Stimulated activated CD8-positive, alpha-beta memory T cell treated with anti-CD3 and anti-CD28 coated beads, Interleukin-4, amount 100 ng/mL, for 24 hours (primary cell): ENCODE results near the gene FAM98B.

ENCODE experiments used
- DNase-seq: peaks from one replicate; pipeline ENCODE4 v3.0.0-alpha.2; 2020; ENCODE audit warnings: low read depth

The FAM98B gene

GRCh38 chr15:38461066-38461833 is 7.3 kb downstream of the FAM98B start:
- no peak for DNase-seq

GRCh38 chr15:38463893-38464292 is 10.0 kb downstream of the FAM98B start:
- DNase-seq: no peak

- DNase-seq: no peak
Measured at GRCh38 chr15:38464675-38465074, 10.7 kb downstream of the FAM98B start.

- DNase-seq: no peak
Measured at GRCh38 chr15:38470816-38471215, 16.9 kb downstream of the FAM98B start.

- no peak for DNase-seq
Measured at GRCh38 chr15:38471974-38472373, 18.0 kb downstream of the FAM98B start.

GRCh38 chr15:38474155-38474757 is 20.3 kb downstream of the FAM98B start:
- no peak for DNase-seq

- no peak for DNase-seq
Measured at GRCh38 chr15:38475361-38475760, 21.4 kb downstream of the FAM98B start.

GRCh38 chr15:38476120-38476519 is 22.2 kb downstream of the FAM98B start:
- DNase-seq: no peak

- no peak for DNase-seq
Measured at GRCh38 chr15:38477637-38478036, 23.7 kb downstream of the FAM98B start.

- DNase-seq: no peak
Measured at GRCh38 chr15:38479266-38479665, 25.3 kb downstream of the FAM98B start.

- no peak for DNase-seq
Measured at GRCh38 chr15:38479756-38480155, 25.8 kb downstream of the FAM98B start.

GRCh38 chr15:38481113-38481512 is 27.2 kb downstream of the FAM98B start:
- DNase-seq: no peak

GRCh38 chr15:38481761-38482160 is 27.8 kb downstream of the FAM98B start:
- no peak for DNase-seq

- no peak for DNase-seq
Measured at GRCh38 chr15:38482572-38482971, 28.6 kb downstream of the FAM98B start.

GRCh38 chr15:38486936-38487335 is 33.0 kb downstream of the FAM98B start:
- DNase-seq: no peak

GRCh38 chr15:38487378-38487777 is 33.5 kb downstream of the FAM98B start:
- DNase-seq: no peak

- no peak for DNase-seq
Measured at GRCh38 chr15:38490242-38490922, 36.5 kb downstream of the FAM98B start.

- no peak for DNase-seq
Measured at GRCh38 chr15:38496151-38496550, 42.2 kb downstream of the FAM98B start.

GRCh38 chr15:38499651-38500050 is 45.7 kb downstream of the FAM98B start:
- no peak for DNase-seq

GRCh38 chr15:38503496-38503895 is 49.6 kb downstream of the FAM98B start:
- DNase-seq: no peak

GRCh38 chr15:38504680-38505467 is 50.9 kb downstream of the FAM98B start:
- DNase-seq: no peak

- no peak for DNase-seq
Measured at GRCh38 chr15:38506997-38507396, 53.1 kb downstream of the FAM98B start.
